K562 (cell line): Measurements from ENCODE around the gene MRPL54. TPM values are rescaled to one million over a fixed set of nuclear protein-coding genes. Genes with fewer than 3 reads are reported as not detected.
"Not testable (repeated sequence)": the region's sequence is repeated elsewhere in the genome, so short reads cannot be mapped to it uniquely, and the experiment has no call there.

Experiments
- ATAC-seq: fragments of 200-7000 bp; cut with Tn5 transposase; 3 replicates; pipeline ENCODE4 v1.9.1; 2020; ENCODE audit warnings: moderate library complexity
- BruUV-seq: library from RNA; stranded (reverse); fragments of 400-500 nt; replicated peaks from 2 replicates; lab custom pipeline; 2021; lab: Mats Ljungman, UMichigan
- CTCF ChIA-PET: fragments of 300-600 bp; formaldehyde crosslinking; extraction: SDS; loops from one replicate; lab custom pipeline; 2021; ENCODE audit warnings: low intra/inter-chr PET ratio; lab: Yijun Ruan, JAX
- POLR2A ChIA-PET: fragments of 300-600, 350-650 bp; sonication (Branson Sonifier 250); formaldehyde crosslinking; extraction: SDS; loops from one replicate; lab custom pipeline; 2021; ENCODE audit warnings: antibody characterized with exemption, inconsistent platforms; lab: Yijun Ruan, JAX
- DNase-seq, 4 experiments: peaks; one replicate each; pipeline versions ENCODE4 v3.0.0 to v3.0.0-alpha.2; 2011 to 2018; ENCODE audit warnings: low spot score in 3 of 4, mixed read lengths in 3 of 4; ENCODE audit errors: extremely low read depth in 1 of 4
- FAIRE-seq: peaks from 2 replicates; lab custom pipeline; 2011; peaks lifted over from hg19 to GRCh38; lab: Jason Lieb, UNC
- H2AFZ ChIP-seq: 2 replicates; pipeline ENCODE4 v1.6.0; 2011; ENCODE audit warnings: low read depth, low read length, control low read depth, inconsistent platforms
- H3K27ac ChIP-seq: fragments of 200-600 bp; 3 replicates; pipeline ENCODE4 v1.8.0; 2011; ENCODE audit warnings: low read depth, mild to moderate bottlenecking, control low read depth, inconsistent platforms, low read length, moderate library complexity, mixed read lengths; ENCODE audit errors: extremely low read depth
- H3K27me3 ChIP-seq, 2 experiments: fragments of 300-600 bp in 1 of 2; 2 replicates in 1 of 2; 3 replicates in 1 of 2; pipeline versions ENCODE4 v1.6.0 to v1.8.0; 2011; ENCODE audit warnings: inconsistent platforms in 2 of 2, low read length in 2 of 2, mild to moderate bottlenecking in 1 of 2, mixed read lengths in 1 of 2, moderate library complexity in 1 of 2; ENCODE audit not compliant: control insufficient read depth in 2 of 2, insufficient read depth in 2 of 2
- H3K36me3 ChIP-seq: fragments of 300-600 bp; 3 replicates; pipeline ENCODE4 v1.8.0; 2011; ENCODE audit warnings: mild to moderate bottlenecking, low read length, inconsistent platforms; ENCODE audit not compliant: control insufficient read depth, insufficient read depth
- H3K4me1 ChIP-seq, 2 experiments: fragments of 200-600 bp in 1 of 2; replicated peaks in 1 of 2; 2 replicates in 1 of 2; 3 replicates in 1 of 2; pipeline versions ENCODE4 v1.5.1 to v1.8.0; 2011; ENCODE audit warnings: inconsistent platforms in 2 of 2, low read length in 2 of 2, mild to moderate bottlenecking in 1 of 2, mixed read lengths in 1 of 2, moderate library complexity in 1 of 2; ENCODE audit not compliant: control insufficient read depth in 2 of 2, insufficient read depth in 2 of 2
- H3K4me2 ChIP-seq: 2 replicates; pipeline ENCODE4 v1.6.1; 2011; ENCODE audit warnings: low read length, control low read depth, inconsistent platforms, mixed read lengths; ENCODE audit not compliant: insufficient read depth
- H3K4me3 ChIP-seq: fragments of 200-600 bp; sonication (generic), shearing (Covaris generic); 2 replicates; pipeline ENCODE4 v1.5.1; 2016; ENCODE audit warnings: control low read depth, inconsistent platforms
- H3K79me2 ChIP-seq: fragments of 200-600 bp; 3 replicates; pipeline ENCODE4 v1.8.0; 2011; ENCODE audit warnings: low read length, inconsistent platforms; ENCODE audit not compliant: control insufficient read depth, insufficient read depth
- H3K9ac ChIP-seq, 2 experiments: 2 replicates each; pipeline versions ENCODE4 v1.6.0 to v1.6.1; 2011; ENCODE audit warnings: low read depth in 2 of 2, low read length in 2 of 2, control low read depth in 1 of 2, inconsistent platforms in 1 of 2, mild to moderate bottlenecking in 1 of 2, mixed read lengths in 1 of 2; ENCODE audit not compliant: insufficient read depth in 1 of 2
- H3K9me1 ChIP-seq: one replicate; pipeline ENCODE4 v1.6.0; 2011; ENCODE audit warnings: inconsistent platforms, mild to moderate bottlenecking, low read length, moderate library complexity; ENCODE audit not compliant: control insufficient read depth, insufficient read depth
- H3K9me3 ChIP-seq: replicated peaks from 2 replicates; pipeline ENCODE4 v1.5.1; 2011; ENCODE audit warnings: low read depth, low read length, inconsistent platforms; ENCODE audit not compliant: control insufficient read depth, insufficient read depth
- H4K20me1 ChIP-seq: replicated peaks from 2 replicates; pipeline ENCODE4 v1.6.1; 2011; ENCODE audit warnings: low read length, inconsistent platforms, mixed read lengths; ENCODE audit not compliant: control insufficient read depth, insufficient read depth
- CREB5 ChIP-seq: fragments of 250-450 bp; sonication (Bioruptor Pico); IDR thresholded peaks from 2 replicates; pipeline ENCODE4 v1.5.0; 2020; ENCODE audit warnings: mild to moderate bottlenecking
- ETV5 ChIP-seq: sonication (generic); formaldehyde crosslinking; IDR thresholded peaks from 2 replicates; pipeline ENCODE4 v1.4.0; 2020; ENCODE audit warnings: low read depth, mild to moderate bottlenecking, missing genetic modification reagents
- FOXK2 ChIP-seq, 2 experiments: fragments of 450-650 bp; IDR thresholded peaks in 1 of 2; conservative IDR thresholded peaks in 1 of 2; 2 replicates each; pipeline ENCODE4 v1.6.1; 2016; ENCODE audit warnings: low read depth in 2 of 2, mild to moderate bottlenecking in 1 of 2
- FOXO4 ChIP-seq: fragments of 450-650 bp; formaldehyde crosslinking; IDR thresholded peaks from 2 replicates; pipeline ENCODE4 v1.4.0; 2020; ENCODE audit warnings: mild to moderate bottlenecking, moderate library complexity
- HBP1 ChIP-seq: fragments of 450-650 bp; formaldehyde crosslinking; IDR thresholded peaks from 2 replicates; pipeline ENCODE4 v1.4.0; 2022; ENCODE audit warnings: missing genetic modification characterization
- NCOA2 ChIP-seq, 2 experiments: fragments of 450-650 bp; IDR thresholded peaks; 2 replicates each; pipeline ENCODE4 v1.6.1; 2018; ENCODE audit warnings: mild to moderate bottlenecking in 2 of 2, moderate library complexity in 1 of 2; ENCODE audit not compliant: partially characterized antibody in 2 of 2
- TSHZ1 ChIP-seq: fragments of 250-450 bp; sonication (Bioruptor Pico); IDR thresholded peaks from 2 replicates; pipeline ENCODE4 v1.4.0; 2020; ENCODE audit warnings: mild to moderate bottlenecking, moderate library complexity
- ZNF146 ChIP-seq: IDR thresholded peaks from one replicate; pipeline ENCODE4 v1.6.1; 2018; ENCODE audit warnings: missing compliant biosample characterization; ENCODE audit not compliant: unreplicated experiment
- ZNF830 ChIP-seq: fragments of 250-450 bp; sonication (Bioruptor Pico); IDR thresholded peaks from 2 replicates; pipeline ENCODE4 v1.5.0; 2021; ENCODE audit warnings: mild to moderate bottlenecking
- WGBS: fragments of 100-300 bp; shearing (Covaris generic); methylation state at CpG from one replicate; pipeline ENCODE4 v1.1.6; 2016; ENCODE audit warnings: low coverage, mixed read lengths; ENCODE audit not compliant: insufficient coverage; ENCODE audit errors: missing lambda C conversion rate; 5-methylcytosine and 5-hydroxymethylcytosine counted together
- in situ Hi-C: fragments of 300-500 bp; cut with MboI; formaldehyde crosslinking; loops from 4 replicates; pipeline ENCODE4 v1.15.0; 2018; ENCODE audit warnings: inconsistent platforms, mixed read lengths
- intact Hi-C: fragments of 100-400 bp; cut with micrococcal nuclease; formaldehyde crosslinking; loops from 2 replicates; pipeline ENCODE4 v1.14.2; 2022
- polyA plus RNA-seq, 8 experiments: library from polyadenylated mRNA; depleted of rRNA in 4 of 8; stranded (reverse) in 5 of 8; unstranded in 3 of 8; fragments of >200 nt; fragmentation: Nextera tagmentation in 2 of 8; fragmentation: Illumina TruSeq in 1 of 8; extraction: Ambion mirVana in 2 of 8; extraction: Trizol in 1 of 8; gene quantifications; 2 replicates each; pipeline versions ENCODE4 v1.2.1 to v1.2.3, GENCODE V29; 2011 to 2014; ENCODE audit warnings: inconsistent platforms in 1 of 8, missing spikeins in 1 of 8
- total RNA-seq, 7 experiments: library from RNA; depleted of rRNA in 6 of 7; stranded (reverse); fragments of >200 nt in 6 of 7; fragmentation: Illumina TruSeq in 2 of 7; extraction: Trizol in 2 of 7; gene quantifications; 2 replicates each; pipeline versions ENCODE4 v1.2.1 to v1.2.3, GENCODE V29; 2011 to 2021; ENCODE audit warnings: low replicate concordance in 1 of 7

MRPL54 gene
- total and polyA plus RNA-seq, 9 of the 15 experiments (the other 6 are each of a cell fraction or from before 2014, with no cell fraction given), result 3.5 to 120 (median 56.9) TPM

GRCh38 chr19:3814648-3815047 lies 52.2 kb downstream of the MRPL54 start (continued):
- TF ChIP-seq ZNF830 (CRISPR knock-in tag), result no peak
- no peak for TF ChIP-seq FOXO4 (CRISPR knock-in tag)
- TF ChIP-seq FOXK2 (conservative IDR thresholded peaks at IDR 0.05 in 1 of 2, IDR thresholded peaks at IDR 0.05 in 1 of 2; ENCODE audit: low read depth in 2 of 2), result no peak
- TF ChIP-seq HBP1 (CRISPR knock-in tag), result no peak
- TF ChIP-seq TSHZ1 (CRISPR knock-in tag), result no peak
- TF ChIP-seq CREB5 (CRISPR knock-in tag), result no peak
- no peak for TF ChIP-seq ZNF146 (CRISPR knock-in tag)
- TF ChIP-seq ETV5 (CRISPR knock-in tag), result no peak
- TF ChIP-seq NCOA2 (IDR thresholded peaks at IDR 0.05; ENCODE audit: partially characterized antibody in 2 of 2), result no peak

GRCh38 chr19:3816148-3816547 lies 53.7 kb downstream of the MRPL54 start:
- H3K36me3 ChIP-seq, H4K20me1 ChIP-seq, DNase-seq, H3K79me2 ChIP-seq, H3K4me2 ChIP-seq, H3K9me1 ChIP-seq, H2AFZ ChIP-seq, FAIRE-seq, H3K27ac ChIP-seq, intact Hi-C loops, H3K27me3 ChIP-seq, ATAC-seq, BruUV-seq, in situ Hi-C loops, H3K9ac ChIP-seq, H3K4me3 ChIP-seq, H3K9me3 ChIP-seq, CTCF ChIA-PET: not testable (repeated sequence)
- POLR2A ChIA-PET, result interaction anchor here (0.6 kb wide), 1 partner anchor 38 kb away, joined by 3 read pairs; no protein-coding TSS in a partner anchor
- H3K4me1 ChIP-seq, result peaks cover 0 to 48% of the 10 kb centered on the region in 2 experiments
- WGBS, result 85% methylated on average over 8 of the region's 9 CpGs
